Lung (tissue), 12 donors: ENCODE data around the gene SELPLG. TPM values are rescaled to one million over a fixed set of nuclear protein-coding genes. Genes with fewer than 3 reads are reported as not detected.

ENCODE experiments used
- ATAC-seq: fragments of 200-7000 bp; cut with Tn5 transposase; one replicate; pipeline ENCODE4 v1.9.1; 2020; ENCODE audit warnings: moderate number of reproducible peaks; ENCODE audit not compliant: insufficient read depth, low FRiP score
- DNase-seq, 3 donors: peaks; one replicate each; pipeline ENCODE4 v3.0.0-alpha.2; 2013 to 2017
- H3K27ac ChIP-seq, 2 donors: one replicate each; pipeline ENCODE4 v1.5.1; 2013; ENCODE audit warnings: mild to moderate bottlenecking in 2 of 2, moderate library complexity in 2 of 2, control low read depth in 1 of 2, inconsistent platforms in 1 of 2, low read depth in 1 of 2, low read length in 1 of 2
- H3K27me3 ChIP-seq, 3 donors: one replicate each; pipeline ENCODE4 v1.5.1; 2013; ENCODE audit warnings: low read length in 2 of 3; ENCODE audit not compliant: control insufficient read depth in 3 of 3, insufficient read depth in 3 of 3
- H3K36me3 ChIP-seq, 4 donors: one replicate each; pipeline ENCODE4 v1.5.1; 2013; ENCODE audit warnings: low read length in 4 of 4, mild to moderate bottlenecking in 1 of 4, moderate library complexity in 1 of 4; ENCODE audit not compliant: control insufficient read depth in 4 of 4, insufficient read depth in 4 of 4
- H3K4me1 ChIP-seq, 5 donors: one replicate each; pipeline ENCODE4 v1.5.1; 2013; ENCODE audit warnings: low read length in 5 of 5, mild to moderate bottlenecking in 2 of 5, moderate library complexity in 1 of 5; ENCODE audit not compliant: control insufficient read depth in 5 of 5, insufficient read depth in 5 of 5
- H3K4me3 ChIP-seq: one replicate; pipeline ENCODE4 v1.5.1; 2013; ENCODE audit warnings: mild to moderate bottlenecking, control low read depth, moderate library complexity
- H3K9ac ChIP-seq, 2 donors: one replicate each; pipeline ENCODE4 v1.5.1; 2013; ENCODE audit warnings: low read length in 2 of 2, control low read depth in 1 of 2; ENCODE audit not compliant: insufficient read depth in 1 of 2
- H3K9me3 ChIP-seq, 4 donors: one replicate each; pipeline ENCODE4 v1.5.1; 2013; ENCODE audit warnings: low read length in 3 of 4, mild to moderate bottlenecking in 1 of 4, moderate library complexity in 1 of 4; ENCODE audit not compliant: control insufficient read depth in 4 of 4, insufficient read depth in 3 of 4
- CTCF ChIP-seq: IDR thresholded peaks from 2 replicates; pipeline ENCODE4 v1.5.1; 2012; ENCODE audit warnings: mild to moderate bottlenecking; ENCODE audit errors: control extremely low read depth, extremely low read depth
- WGBS, 2 donors: extraction: QIAGEN DNeasy Blood & Tissue Kit; methylation state at CpG; one replicate each; pipeline ENCODE4 v1.1.7; 2013; 5-methylcytosine and 5-hydroxymethylcytosine counted together
- polyA plus RNA-seq, 2 donors: library from polyadenylated mRNA; stranded (reverse); fragments of 200-250 nt; gene quantifications; one replicate each; pipeline ENCODE4 v1.2.1, GENCODE V29; 2013
- total RNA-seq, 2 donors: library from RNA; depleted of rRNA in 1 of 2; stranded (reverse); fragments of >200 nt in 1 of 2; gene quantifications; one replicate each; pipeline ENCODE4 v1.2.1, GENCODE V29; 2014 to 2021
- donor health status: control.
- donor health status: control.
- donor health status: Bipolar disorder and iron deficiency.
- donor health status: healthy.
- donor health status: DM: yes; HTN: yes; CAD: no.

The SELPLG gene
- total and polyA plus RNA-seq, 4 donors, result 11.3 to 97.0 (median 30.5) TPM

DNA sequence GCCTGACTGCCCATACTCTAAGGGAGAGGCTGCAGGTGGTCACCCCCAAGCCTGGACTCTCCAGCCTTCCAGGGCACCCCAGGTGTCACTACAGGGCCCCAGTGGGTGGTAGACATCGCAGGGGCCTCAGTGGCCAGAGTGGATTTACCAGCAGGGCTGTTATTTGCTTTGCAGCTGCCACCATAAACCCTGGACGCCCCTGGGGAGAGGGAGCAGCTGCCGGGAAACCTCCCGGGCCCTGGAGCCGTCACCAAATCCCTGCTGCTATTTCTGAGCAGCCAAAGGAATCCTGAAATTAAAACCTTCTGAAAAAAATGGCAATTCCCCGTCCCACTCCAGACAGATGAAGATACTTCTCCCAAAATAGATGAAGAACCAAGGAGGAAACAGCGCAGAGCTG lies 49.7 kb downstream of the SELPLG start:
- no peaks in the 10 kb centered on the region for H3K9me3 ChIP-seq
- DNase-seq (no peak), ATAC-seq (no peak)
- no peak for TF ChIP-seq CTCF
- no peaks in the 10 kb centered on the region for H3K27me3 ChIP-seq
- 57 to 80% methylated on average over 7 of the region's 7 CpGs for WGBS, 2 donors
- no peak overlapping the region for H3K4me3 ChIP-seq
- peaks cover 0 to 15% (median 0%) of the 10 kb centered on the region in 5 donors for H3K4me1 ChIP-seq
- H3K9ac ChIP-seq, result no peak overlapping the region
- H3K27ac ChIP-seq, result no peak overlapping the region
- no peaks in the 10 kb centered on the region for H3K36me3 ChIP-seq

- H3K27me3 ChIP-seq, result no peaks in the 10 kb centered on the region
- no peak overlapping the region for H3K27ac ChIP-seq
- no peak overlapping the region for H3K9ac ChIP-seq
- H3K4me3 ChIP-seq, result no peak overlapping the region
- no peaks in the 10 kb centered on the region for H3K9me3 ChIP-seq
- ATAC-seq (no peak), DNase-seq (no peak)
- TF ChIP-seq CTCF, result no peak
- no peaks in the 10 kb centered on the region for H3K36me3 ChIP-seq
- 83 to 86% methylated on average over 10 of the region's 10 CpGs for WGBS, 2 donors
- peaks cover 0 to 7% (median 0%) of the 10 kb centered on the region in 5 donors for H3K4me1 ChIP-seq
Measured at GRCh38 chr12:108582978-108583770, 50.5 kb downstream of the SELPLG start.

DNA sequence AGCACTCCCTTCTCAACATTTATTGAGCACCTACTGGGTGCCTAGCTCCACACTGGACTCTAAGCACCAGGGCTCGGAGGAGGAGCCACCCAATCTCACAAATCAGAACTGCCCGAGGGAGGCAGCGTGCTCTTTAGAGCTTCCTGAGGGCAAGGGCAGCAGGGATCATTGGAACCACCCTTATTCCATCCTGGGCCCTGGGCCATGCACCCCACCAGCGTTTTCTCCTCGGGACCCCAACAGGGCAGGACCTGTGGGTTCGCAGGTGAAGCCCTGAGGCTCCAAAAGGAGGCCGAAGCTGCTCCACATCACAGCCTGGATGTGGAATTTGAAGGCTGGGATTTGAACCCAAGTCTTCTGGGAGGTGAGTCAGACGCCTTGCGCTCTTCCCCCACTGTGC lies 51.2 kb downstream of the SELPLG start:
- H3K27ac ChIP-seq, result no peak overlapping the region
- H3K4me1 ChIP-seq, result peaks cover 0 to under 1% (median 0%) of the 10 kb centered on the region in 5 donors
- no peak overlapping the region for H3K9ac ChIP-seq
- H3K9me3 ChIP-seq, result no peaks in the 10 kb centered on the region
- no peak for TF ChIP-seq CTCF
- no peaks in the 10 kb centered on the region for H3K27me3 ChIP-seq
- ATAC-seq (no peak), DNase-seq (no peak)
- WGBS, 2 donors, result 87 to 96% methylated on average over 9 of the region's 9 CpGs
- H3K36me3 ChIP-seq, result no peaks in the 10 kb centered on the region
- no peak overlapping the region for H3K4me3 ChIP-seq
